ENCODE measurements around the gene CLDN6. TPM values are rescaled to one million over a fixed set of nuclear protein-coding genes. Genes with fewer than 3 reads are reported as not detected.
A peak's percentile ranks its signal among the peaks of the same experiment; 100 is the strongest.

CLDN6 gene
- total RNA-seq, 1 donor from 2014 or later = not detected

- ATAC-seq = no peak
- Histone ChIP-seq H3K4me3 (peak overlapping the region; percentile 68), H3K9me3 (no peaks in the 10 kb centered on the region), H3K27me3 (peaks cover 12% of the 10 kb centered on the region), H3K27ac (no peak overlapping the region), H3K36me3 (no peaks in the 10 kb centered on the region), H3K4me1 (peaks cover 45% of the 10 kb centered on the region)
- DNase-seq = no peak
- TF ChIP-seq CTCF (IDR thresholded peaks at IDR 0.05) = no peak
- intact Hi-C loops (cut with DNase I) = no loop called here
These were observed 1.7 kb upstream of the CLDN6 start for GRCh38 chr16:3019594-3020246.

GRCh38 chr16:3017344-3017743, 639 bp downstream of the CLDN6 start:
- H3K4me1 ChIP-seq = peaks cover 29% of the 10 kb centered on the region
- intact Hi-C loops (cut with DNase I) = no loop called here
- no peak for DNase-seq

GRCh38 chr16:3015865-3016521, 2.0 kb downstream of the CLDN6 start:
- Histone ChIP-seq H3K4me1 (peaks cover 16% of the 10 kb centered on the region), H3K4me3 (no peak overlapping the region), H3K36me3 (no peaks in the 10 kb centered on the region), H3K27ac (no peak overlapping the region), H3K27me3 (peaks cover 26% of the 10 kb centered on the region), H3K9me3 (no peaks in the 10 kb centered on the region)
- DNase-seq = no peak
- TF ChIP-seq CTCF (IDR thresholded peaks at IDR 0.05) = no peak
- ATAC-seq = no peak
- intact Hi-C loops (cut with DNase I) = no loop called here

More at GRCh38 chr16:3017344-3017743, 639 bp downstream of the CLDN6 start:
- Histone ChIP-seq H3K4me3 (no peak overlapping the region), H3K27me3 (peaks cover 19% of the 10 kb centered on the region), H3K36me3 (no peaks in the 10 kb centered on the region), H3K27ac (no peak overlapping the region), H3K9me3 (no peaks in the 10 kb centered on the region)
- no peak for TF ChIP-seq CTCF (IDR thresholded peaks at IDR 0.05)
- ATAC-seq = no peak

GRCh38 chr16:3014971-3015370, 3.0 kb downstream of the CLDN6 start:
- no peaks in the 10 kb centered on the region for H3K36me3 ChIP-seq
- H3K9me3 ChIP-seq = no peaks in the 10 kb centered on the region
- ATAC-seq (no peak), DNase-seq (no peak)
- H3K4me3 ChIP-seq = no peak overlapping the region
- H3K27me3 ChIP-seq = peaks cover 26% of the 10 kb centered on the region
- intact Hi-C loops (cut with DNase I) = no loop called here
- TF ChIP-seq CTCF (IDR thresholded peaks at IDR 0.05) = no peak
- H3K27ac ChIP-seq = no peak overlapping the region
- peaks cover 19% of the 10 kb centered on the region for H3K4me1 ChIP-seq

- intact Hi-C loops (cut with DNase I) = no loop called here
- peaks cover 32% of the 10 kb centered on the region for H3K27me3 ChIP-seq
- ATAC-seq = no peak
- TF ChIP-seq CTCF (IDR thresholded peaks at IDR 0.05) = no peak
- H3K27ac ChIP-seq = no peak overlapping the region
- H3K4me3 ChIP-seq = no peak overlapping the region
- peaks cover 14% of the 10 kb centered on the region for H3K4me1 ChIP-seq
- H3K9me3 ChIP-seq = no peaks in the 10 kb centered on the region
- DNase-seq = no peak
- H3K36me3 ChIP-seq = no peaks in the 10 kb centered on the region
These were observed 3.8 kb downstream of the CLDN6 start for GRCh38 chr16:3013998-3014690.
